NT2/D1 (cell line): Measurements from ENCODE around the gene TRPV6.

Experiments
- YY1 ChIP-seq: IDR thresholded peaks from 2 replicates; pipeline ENCODE4 v1.6.1; 2011; ENCODE audit not compliant: insufficient read length, insufficient read depth
- ZNF274 ChIP-seq: IDR thresholded peaks from 2 replicates; pipeline ENCODE4 v1.6.1; 2011; ENCODE audit warnings: mild to moderate bottlenecking, low read depth, low read length

- no peak for TF ChIP-seq ZNF274
- TF ChIP-seq YY1: no peak
Observed at GRCh38 chr7:142917447-142917846, 31.9 kb upstream of the TRPV6 start.
